LNCAP (cell line): ENCODE measurements around the gene CMTM2.

Experiments
- CTCF ChIP-seq: fragments of 450-650 bp; IDR thresholded peaks from 2 replicates; pipeline ENCODE4 v1.5.1; 2017; ENCODE audit warnings: mild to moderate bottlenecking

The CMTM2 gene

GRCh38 chr16:66569131-66569530 lies 10.1 kb upstream of the CMTM2 start:
- TF ChIP-seq CTCF = no peak

GRCh38 chr16:66569827-66570405 lies 9.3 kb upstream of the CMTM2 start:
- no peak for TF ChIP-seq CTCF

GRCh38 chr16:66572356-66572755 lies 6.9 kb upstream of the CMTM2 start:
- no peak for TF ChIP-seq CTCF

- no peak for TF ChIP-seq CTCF
Measured at GRCh38 chr16:66574081-66574480, 5.2 kb upstream of the CMTM2 start.

- no peak for TF ChIP-seq CTCF
Measured at GRCh38 chr16:66574531-66574930, 4.7 kb upstream of the CMTM2 start.

GRCh38 chr16:66575060-66575459 lies 4.2 kb upstream of the CMTM2 start:
- TF ChIP-seq CTCF = no peak

GRCh38 chr16:66576296-66576695 lies 3.0 kb upstream of the CMTM2 start:
- no peak for TF ChIP-seq CTCF

GRCh38 chr16:66580605-66581209 lies 1.4 kb downstream of the CMTM2 start:
- TF ChIP-seq CTCF = no peak
